T-cell (primary cell): ENCODE results near the gene GAS2L1. TPM values are rescaled to one million over a fixed set of nuclear protein-coding genes. Genes with fewer than 3 reads are reported as not detected.

Source experiments
- ATAC-seq, 4 experiments: fragments of 200-7000 bp in 3 of 4; fragments of 150-1000 bp in 1 of 4; cut with Tn5 transposase; replicated peaks in 1 of 4; 1 replicate in 3 of 4; 2 replicates in 1 of 4; pipeline ENCODE4 v1.10.0; 2021; ENCODE audit warnings: moderate library complexity in 3 of 4, mild to moderate bottlenecking in 2 of 4, moderate number of reproducible peaks in 1 of 4
- CTCF ChIA-PET, 2 donors: fragments of 300-600 bp; sonication (Branson Sonifier 250); formaldehyde crosslinking; loops; one replicate each; lab custom pipeline; 2022; ENCODE audit warnings: antibody characterized with exemption in 2 of 2; lab: Charles Lee
- POLR2A ChIA-PET, 2 donors: fragments of 300-600 bp; sonication (Branson Sonifier 250); formaldehyde crosslinking; loops; one replicate each; lab custom pipeline; 2022; ENCODE audit warnings: antibody characterized with exemption in 2 of 2; lab: Charles Lee
- DNase-seq, 35 experiments: peaks; one replicate each; pipeline versions ENCODE4 v3.0.0 to v3.0.0-alpha.2; 2013 to 2023
- H3K27ac ChIP-seq: one replicate; pipeline ENCODE4 v1.5.1; 2013; ENCODE audit warnings: low read length
- H3K27me3 ChIP-seq, 2 experiments: replicated peaks in 1 of 2; 1 replicate in 1 of 2; 2 replicates in 1 of 2; pipeline versions ENCODE4 v1.6.1 to v1.7.0; 2013; ENCODE audit warnings: low read length in 1 of 2, mixed read lengths in 1 of 2; ENCODE audit not compliant: control insufficient read depth in 2 of 2, insufficient read depth in 2 of 2; ENCODE audit errors: extremely low read depth in 1 of 2
- H3K36me3 ChIP-seq, 2 donors: 1 replicate in 1 of 2; 2 replicates in 1 of 2; pipeline versions ENCODE4 v1.6.1 to v1.7.0; 2013; ENCODE audit warnings: low read length in 1 of 2; ENCODE audit not compliant: control insufficient read depth in 2 of 2, insufficient read depth in 1 of 2; ENCODE audit errors: extremely low read depth in 1 of 2
- H3K4me1 ChIP-seq, 2 experiments: 1 replicate in 1 of 2; 2 replicates in 1 of 2; pipeline versions ENCODE4 v1.6.1 to v1.7.0; 2013; ENCODE audit warnings: low read length in 2 of 2, mixed read lengths in 1 of 2; ENCODE audit not compliant: insufficient read depth in 2 of 2, control insufficient read depth in 1 of 2; ENCODE audit errors: extremely low read depth in 1 of 2
- H3K4me3 ChIP-seq, 2 donors: 1 replicate in 1 of 2; 2 replicates in 1 of 2; pipeline versions ENCODE4 v1.5.1 to v1.7.0; 2013; ENCODE audit warnings: mild to moderate bottlenecking in 2 of 2, low read length in 1 of 2, moderate library complexity in 1 of 2; ENCODE audit not compliant: control insufficient read depth in 1 of 2; ENCODE audit errors: extremely low read depth in 1 of 2
- H3K9me3 ChIP-seq: 2 replicates; pipeline ENCODE4 v1.7.0; 2013
- H3K27ac Mint-ChIP-seq, 2 donors: one replicate each; pipeline ENCODE4 v1.8.0; 2020 to 2021; ENCODE audit warnings: mild to moderate bottlenecking in 2 of 2, mixed read lengths in 2 of 2
- H3K27me3 Mint-ChIP-seq, 2 donors: one replicate each; pipeline ENCODE4 v1.8.0; 2021 to 2022; ENCODE audit warnings: mixed read lengths in 2 of 2
- H3K36me3 Mint-ChIP-seq: one replicate; pipeline ENCODE4 v1.8.0; 2021; ENCODE audit warnings: mixed read lengths
- H3K4me1 Mint-ChIP-seq, 3 donors: one replicate each; pipeline ENCODE4 v1.8.0; 2020 to 2022; ENCODE audit warnings: mixed read lengths in 3 of 3, mild to moderate bottlenecking in 1 of 3
- H3K4me3 Mint-ChIP-seq, 3 donors: one replicate each; pipeline ENCODE4 v1.8.0; 2020 to 2022; ENCODE audit warnings: mild to moderate bottlenecking in 3 of 3, mixed read lengths in 3 of 3, moderate library complexity in 3 of 3
- H3K9me3 Mint-ChIP-seq, 3 donors: one replicate each; pipeline ENCODE4 v1.8.0; 2020 to 2022; ENCODE audit warnings: mixed read lengths in 3 of 3
- WGBS: methylation state at CpG from one replicate; pipeline ENCODE4 v1.1.5; 2013; ENCODE audit warnings: missing lambda C conversion rate; ENCODE audit not compliant: insufficient coverage; 5-methylcytosine and 5-hydroxymethylcytosine counted together
- total RNA-seq, 35 experiments: library from RNA in 6 of 35; stranded (reverse) in 6 of 35; fragments of 120-200 nt in 1 of 35; gene quantifications; one replicate each; pipeline versions ENCODE4 v1.2.1 to v1.2.4 and lab custom pipeline; 2013 to 2026

GAS2L1 gene
- total RNA-seq, 5 donors from 2014 or later (not counting 1 experiment from before 2014, with no cell fraction given): 0.53 to 1.2 (median 0.85) TPM

- peaks cover 2 to 62% of the 10 kb centered on the region in 2 experiments for H3K4me1 ChIP-seq
- no peaks in the 10 kb centered on the region for H3K36me3 Mint-ChIP-seq
- H3K27ac Mint-ChIP-seq: no peak overlapping the region
- ChIA-PET POLR2A (no interaction called here), CTCF (no interaction called here)
- peaks cover 9 to 70% of the 10 kb centered on the region in 2 experiments for H3K27me3 ChIP-seq
- no peaks in the 10 kb centered on the region for H3K36me3 ChIP-seq
- no peak overlapping the region for H3K4me3 Mint-ChIP-seq
- H3K4me3 ChIP-seq: no peak overlapping the region
- no peak for DNase-seq
- peaks cover 17 to 46% (median 25%) of the 10 kb centered on the region in 3 donors for H3K4me1 Mint-ChIP-seq
- no peak for ATAC-seq
- no peaks in the 10 kb centered on the region for H3K9me3 ChIP-seq
- peaks cover 34 to 52% of the 10 kb centered on the region in 2 donors for H3K27me3 Mint-ChIP-seq
- no peaks in the 10 kb centered on the region for H3K9me3 Mint-ChIP-seq
- no peak overlapping the region for H3K27ac ChIP-seq
- WGBS: 82% methylated on average over 21 of the region's 28 CpGs
These were observed 3.8 kb downstream of the GAS2L1 start for GRCh38 chr22:29310065-29310862.

- no peaks in the 10 kb centered on the region for H3K9me3 Mint-ChIP-seq
- no peaks in the 10 kb centered on the region for H3K36me3 Mint-ChIP-seq
- peaks cover 17 to 45% (median 24%) of the 10 kb centered on the region in 3 donors for H3K4me1 Mint-ChIP-seq
- H3K27ac Mint-ChIP-seq: no peak overlapping the region
- H3K9me3 ChIP-seq: no peaks in the 10 kb centered on the region
- H3K4me3 ChIP-seq: no peak overlapping the region
- peaks cover 2 to 62% of the 10 kb centered on the region in 2 experiments for H3K4me1 ChIP-seq
- ChIA-PET CTCF (no interaction called here), POLR2A (interaction anchor here in 1 of 2 donors (0.6 kb wide), 1 partner anchor 11 kb away, joined by 3 read pairs; no protein-coding TSS in a partner anchor)
- H3K27me3 ChIP-seq: peaks cover 9 to 67% of the 10 kb centered on the region in 2 experiments
- DNase-seq: peak in 16 of 35 experiments; percentile 10 to 61 (median 30)
- H3K27me3 Mint-ChIP-seq: peaks cover 32 to 49% of the 10 kb centered on the region in 2 donors
- WGBS: 22% methylated on average over 12 of the region's 18 CpGs
- no peaks in the 10 kb centered on the region for H3K36me3 ChIP-seq
- H3K4me3 Mint-ChIP-seq: no peak overlapping the region
- ATAC-seq: peak in 1 of 4 experiments; percentile 31
- H3K27ac ChIP-seq: no peak overlapping the region
These were observed 4.5 kb downstream of the GAS2L1 start for GRCh38 chr22:29310863-29311339.

GRCh38 chr22:29311464-29312217, 5.2 kb downstream of the GAS2L1 start:
- H3K36me3 ChIP-seq: no peaks in the 10 kb centered on the region
- no peaks in the 10 kb centered on the region for H3K9me3 ChIP-seq
- Mint-ChIP-seq H3K4me1 (peaks cover 17 to 43% (median 22%) of the 10 kb centered on the region in 3 donors), H3K36me3 (no peaks in the 10 kb centered on the region), H3K27me3 (peaks cover 28 to 51% of the 10 kb centered on the region in 2 donors), H3K9me3 (no peaks in the 10 kb centered on the region), H3K27ac (no peak overlapping the region), H3K4me3 (no peak overlapping the region)
- no peak overlapping the region for H3K27ac ChIP-seq
- peaks cover 9 to 67% of the 10 kb centered on the region in 2 experiments for H3K27me3 ChIP-seq
- 83% methylated on average over 48 of the region's 50 CpGs for WGBS
- CTCF ChIA-PET: no interaction called here
- POLR2A ChIA-PET: interaction anchor here in 1 of 2 donors (0.6 kb wide), 1 partner anchor 12 kb away, joined by 3 read pairs; no protein-coding TSS in a partner anchor
- no peak for ATAC-seq
- no peak for DNase-seq
- no peak overlapping the region for H3K4me3 ChIP-seq
- H3K4me1 ChIP-seq: peaks cover 2 to 56% of the 10 kb centered on the region in 2 experiments

- H3K36me3 ChIP-seq: no peaks in the 10 kb centered on the region
- ChIA-PET POLR2A (no interaction called here), CTCF (interaction anchor here in 1 of 2 donors (0.6 kb wide), 1 partner anchor 514 kb away, joined by 4 read pairs; no protein-coding TSS in a partner anchor)
- Mint-ChIP-seq H3K9me3 (no peaks in the 10 kb centered on the region), H3K27ac (no peak overlapping the region), H3K27me3 (peaks cover 30 to 53% of the 10 kb centered on the region in 2 donors), H3K4me1 (peaks cover 16 to 43% (median 22%) of the 10 kb centered on the region in 3 donors), H3K36me3 (no peaks in the 10 kb centered on the region), H3K4me3 (peak overlapping the region in 1 of 3 donors; percentile 24)
- no peak for DNase-seq
- H3K9me3 ChIP-seq: no peaks in the 10 kb centered on the region
- H3K27me3 ChIP-seq: peaks cover 9 to 71% of the 10 kb centered on the region in 2 experiments
- no peak overlapping the region for H3K4me3 ChIP-seq
- no peak for ATAC-seq
- H3K4me1 ChIP-seq: peaks cover 2 to 50% of the 10 kb centered on the region in 2 experiments
- no peak overlapping the region for H3K27ac ChIP-seq
- 85% methylated on average over 17 of the region's 25 CpGs for WGBS
These were observed 6.0 kb downstream of the GAS2L1 start for GRCh38 chr22:29312218-29313125.

GRCh38 chr22:29313126-29313575, 6.7 kb downstream of the GAS2L1 start:
- ATAC-seq (peak in 1 of 4 experiments; percentile 48), DNase-seq (peak in 1 of 35 experiments; percentile 44)
- H3K9me3 Mint-ChIP-seq: no peaks in the 10 kb centered on the region
- no peaks in the 10 kb centered on the region for H3K36me3 Mint-ChIP-seq
- CTCF ChIA-PET: no interaction called here
- peaks cover 13 to 40% (median 22%) of the 10 kb centered on the region in 3 donors for H3K4me1 Mint-ChIP-seq
- H3K27me3 Mint-ChIP-seq: peaks cover 30 to 50% of the 10 kb centered on the region in 2 donors
- no peak overlapping the region for H3K4me3 ChIP-seq
- WGBS: 19% methylated on average over 38 of the region's 44 CpGs
- H3K9me3 ChIP-seq: no peaks in the 10 kb centered on the region
- H3K36me3 ChIP-seq: no peaks in the 10 kb centered on the region
- peaks cover 9 to 65% of the 10 kb centered on the region in 2 experiments for H3K27me3 ChIP-seq
- POLR2A ChIA-PET: no interaction called here
- peak overlapping the region in 1 of 3 donors; percentile 24 for H3K4me3 Mint-ChIP-seq
- H3K27ac ChIP-seq: no peak overlapping the region
- peaks cover 2 to 45% of the 10 kb centered on the region in 2 experiments for H3K4me1 ChIP-seq
- H3K27ac Mint-ChIP-seq: no peak overlapping the region
